OCI-LY3 (cell line): ENCODE measurements around the gene CCM2.
"Not testable (repeated sequence)": the region's sequence is repeated elsewhere in the genome, so short reads cannot be mapped to it uniquely, and the experiment has no call there.

Experiments used
- H2AFZ ChIP-seq: fragments of 200-600, 300-600 bp; shearing (Covaris generic); 2 replicates; pipeline ENCODE4 v1.6.0; 2014; ENCODE audit warnings: antibody characterized with exemption, low read depth, low read length
- H3K27ac ChIP-seq: fragments of 200-600, 300-600 bp; sonication (generic); 2 replicates; pipeline ENCODE4 v1.5.1; 2014; ENCODE audit warnings: mild to moderate bottlenecking, low read length, moderate library complexity, mixed read lengths
- H3K27me3 ChIP-seq: fragments of 200-600, 300-600 bp; sonication (generic); 2 replicates; pipeline ENCODE4 v1.6.1; 2014; ENCODE audit warnings: low read depth, low read length, mixed read lengths
- H3K36me3 ChIP-seq: fragments of 200-600, 300-600 bp; sonication (generic); replicated peaks from 2 replicates; pipeline ENCODE3; 2014; ENCODE audit warnings: low read depth, low read length, mixed read lengths
- H3K4me1 ChIP-seq: fragments of 300-600, 200-600 bp; sonication (generic); 2 replicates; pipeline ENCODE4 v1.6.1; 2014; ENCODE audit warnings: low read length, mixed read lengths
- H3K4me2 ChIP-seq: fragments of 200-600, 300-600 bp; sonication (generic); 2 replicates; pipeline ENCODE4 v1.6.1; 2014; ENCODE audit warnings: low read length, mixed read lengths
- H3K4me3 ChIP-seq: fragments of 300-600, 200-600 bp; sonication (generic); 2 replicates; pipeline ENCODE4 v1.5.1; 2014; ENCODE audit warnings: antibody characterized with exemption, mild to moderate bottlenecking, low read length, moderate library complexity
- H3K79me2 ChIP-seq: fragments of 300-600, 200-600 bp; shearing (Covaris generic); 2 replicates; pipeline ENCODE4 v1.6.1; 2014; ENCODE audit warnings: mild to moderate bottlenecking, low read length, mixed read lengths
- H3K9ac ChIP-seq: fragments of 300-600, 200-600 bp; shearing (Covaris generic); 2 replicates; pipeline ENCODE4 v1.6.0; 2014; ENCODE audit warnings: mild to moderate bottlenecking, low read length, moderate library complexity
- H3K9me3 ChIP-seq: fragments of 200-600, 300-600 bp; shearing (Covaris generic); 2 replicates; pipeline ENCODE4 v1.6.1; 2014; ENCODE audit warnings: low read length, mixed read lengths; ENCODE audit not compliant: insufficient read depth
- H4K20me1 ChIP-seq: fragments of 200-600, 300-600 bp; sonication (generic); 2 replicates; pipeline ENCODE4 v1.6.1; 2016; ENCODE audit warnings: low read length, mixed read lengths; ENCODE audit not compliant: insufficient read depth
- EZH2phosphoT487 ChIP-seq: fragments of 200-600 bp; shearing (Covaris generic); IDR thresholded peaks from 2 replicates; pipeline ENCODE4 v1.6.1; 2018; ENCODE audit warnings: antibody characterized with exemption, mixed run types, low read depth
- TF ChIP-seq, protein P1 (sequence below): fragments of 200-600, 300-600 bp; sonication (generic); IDR thresholded peaks from 2 replicates; pipeline ENCODE4 v1.5.1; 2014; ENCODE audit warnings: antibody characterized with exemption, low read length, low read depth

The CCM2 gene

DNA sequence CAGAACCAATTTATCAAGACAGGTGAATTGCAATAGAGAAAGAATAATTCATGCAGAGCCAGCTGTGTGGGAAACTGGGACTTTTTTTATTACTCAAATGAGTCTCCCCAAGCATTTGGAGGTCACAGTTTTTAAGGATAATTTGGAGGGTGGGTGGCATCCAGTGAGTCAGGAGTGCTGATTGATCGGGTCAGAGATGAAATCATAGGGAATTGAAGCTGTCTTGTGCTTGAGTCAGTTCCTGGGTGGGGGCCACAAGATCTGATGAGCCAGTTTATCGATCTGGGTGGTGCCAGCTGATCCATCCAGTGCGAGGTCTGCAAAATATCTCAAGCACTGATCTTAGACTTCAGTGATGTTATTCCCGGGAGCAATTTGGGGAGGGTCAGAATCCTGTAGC, 11.3 kb upstream of the CCM2 start:
- Histone ChIP-seq H3K4me3 (no peak overlapping the region), H3K27ac (no peak overlapping the region), H4K20me1 (peaks cover 18% of the 10 kb centered on the region), H3K4me2 (no peak overlapping the region), H3K4me1 (peaks cover 21% of the 10 kb centered on the region), H3K9me3 (no peaks in the 10 kb centered on the region), H3K27me3 (no peaks in the 10 kb centered on the region), H2AFZ (no peak overlapping the region), H3K79me2 (peaks cover 34% of the 10 kb centered on the region), H3K36me3 (peaks cover 25% of the 10 kb centered on the region), H3K9ac (no peak overlapping the region)
- TF ChIP-seq, protein P1, sequence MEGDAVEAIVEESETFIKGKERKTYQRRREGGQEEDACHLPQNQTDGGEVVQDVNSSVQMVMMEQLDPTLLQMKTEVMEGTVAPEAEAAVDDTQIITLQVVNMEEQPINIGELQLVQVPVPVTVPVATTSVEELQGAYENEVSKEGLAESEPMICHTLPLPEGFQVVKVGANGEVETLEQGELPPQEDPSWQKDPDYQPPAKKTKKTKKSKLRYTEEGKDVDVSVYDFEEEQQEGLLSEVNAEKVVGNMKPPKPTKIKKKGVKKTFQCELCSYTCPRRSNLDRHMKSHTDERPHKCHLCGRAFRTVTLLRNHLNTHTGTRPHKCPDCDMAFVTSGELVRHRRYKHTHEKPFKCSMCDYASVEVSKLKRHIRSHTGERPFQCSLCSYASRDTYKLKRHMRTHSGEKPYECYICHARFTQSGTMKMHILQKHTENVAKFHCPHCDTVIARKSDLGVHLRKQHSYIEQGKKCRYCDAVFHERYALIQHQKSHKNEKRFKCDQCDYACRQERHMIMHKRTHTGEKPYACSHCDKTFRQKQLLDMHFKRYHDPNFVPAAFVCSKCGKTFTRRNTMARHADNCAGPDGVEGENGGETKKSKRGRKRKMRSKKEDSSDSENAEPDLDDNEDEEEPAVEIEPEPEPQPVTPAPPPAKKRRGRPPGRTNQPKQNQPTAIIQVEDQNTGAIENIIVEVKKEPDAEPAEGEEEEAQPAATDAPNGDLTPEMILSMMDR = no peak
- no peak for TF ChIP-seq EZH2phosphoT487

DNA sequence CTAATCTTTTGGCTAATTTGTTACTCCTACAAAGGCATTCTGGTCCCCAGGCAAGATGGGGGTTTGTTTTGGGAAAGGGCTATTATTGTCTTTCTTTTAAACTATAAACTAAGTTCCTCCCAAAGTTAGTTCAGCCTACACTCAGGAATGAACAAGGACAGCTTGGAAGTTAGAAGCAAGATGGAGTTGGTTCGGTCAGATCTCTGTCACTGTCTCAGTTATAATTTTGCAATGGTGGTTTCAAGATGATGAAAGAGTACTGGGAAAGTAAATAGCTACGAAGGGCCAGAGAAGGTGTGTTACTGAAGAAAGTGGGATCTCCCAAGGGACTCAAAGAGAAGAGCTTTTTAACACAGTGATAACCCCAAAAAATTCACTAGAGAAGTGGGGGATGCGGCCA, 10.9 kb upstream of the CCM2 start:
- Histone ChIP-seq H3K4me3 (no peak overlapping the region), H2AFZ (no peak overlapping the region), H3K79me2 (peaks cover 30% of the 10 kb centered on the region), H3K9me3 (peaks cover 2% of the 10 kb centered on the region; the same call in 1 of the 2 replicates), H4K20me1 (peaks cover 13% of the 10 kb centered on the region), H3K27ac (no peak overlapping the region), H3K4me1 (peaks cover 19% of the 10 kb centered on the region), H3K4me2 (no peak overlapping the region), H3K9ac (no peak overlapping the region), H3K36me3 (peaks cover 22% of the 10 kb centered on the region), H3K27me3 (no peaks in the 10 kb centered on the region)
- TF ChIP-seq, protein P1 = no peak
- TF ChIP-seq EZH2phosphoT487 = no peak

DNA sequence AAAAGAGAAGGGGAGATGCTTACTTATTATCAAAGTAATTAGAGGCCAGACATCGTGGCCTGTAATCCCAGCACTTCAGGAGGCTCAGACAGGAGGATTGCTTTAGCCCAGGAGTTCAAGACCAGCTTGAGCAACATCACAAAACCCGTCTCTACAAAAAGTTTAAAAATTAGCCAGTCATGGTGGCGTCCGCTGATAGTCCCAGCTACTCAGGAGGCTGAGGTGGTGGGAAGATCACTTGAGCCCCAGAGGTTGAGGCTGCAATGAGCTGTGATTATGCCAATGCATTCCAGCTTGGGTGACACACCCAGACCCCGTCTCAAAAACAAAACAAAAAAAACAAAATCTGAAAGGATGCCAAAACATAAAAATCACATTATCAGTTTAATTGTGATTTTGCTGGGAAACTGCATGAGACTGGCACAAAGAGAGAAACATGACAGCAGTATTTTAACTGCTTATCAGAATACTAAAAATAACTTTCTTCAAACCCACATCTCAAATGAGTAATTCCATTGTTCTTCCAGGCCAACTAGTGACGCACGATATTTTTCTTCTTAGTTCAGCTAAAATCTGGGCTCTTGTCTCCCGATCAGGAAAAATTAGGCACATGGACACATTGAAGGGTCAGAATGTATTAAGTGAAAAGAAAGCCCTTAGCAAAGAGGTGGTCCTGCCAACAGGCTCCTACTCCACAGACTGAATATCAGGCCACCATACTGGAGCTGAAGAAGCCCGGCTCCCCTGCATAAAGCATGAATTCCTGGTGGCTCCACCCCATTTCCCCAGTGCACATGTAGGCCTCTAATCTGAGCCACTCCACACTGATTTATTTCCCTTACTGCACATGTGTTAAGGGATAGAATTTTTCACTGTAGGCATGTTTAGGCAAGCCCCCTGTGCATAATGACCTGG, 9.6 kb upstream of the CCM2 start:
- H4K20me1 ChIP-seq = peaks cover under 1% of the 10 kb centered on the region
- peaks cover 19% of the 10 kb centered on the region for H3K4me1 ChIP-seq
- no peak overlapping the region for H3K4me2 ChIP-seq
- peaks cover 9% of the 10 kb centered on the region for H3K9me3 ChIP-seq
- H2AFZ ChIP-seq = no peak overlapping the region
- peaks cover 18% of the 10 kb centered on the region for H3K79me2 ChIP-seq
- peaks cover 13% of the 10 kb centered on the region for H3K36me3 ChIP-seq
- no peak overlapping the region for H3K9ac ChIP-seq
- TF ChIP-seq, protein P1 = no peak
- no peak for TF ChIP-seq EZH2phosphoT487
- H3K4me3 ChIP-seq = no peak overlapping the region
- no peaks in the 10 kb centered on the region for H3K27me3 ChIP-seq
- no peak overlapping the region for H3K27ac ChIP-seq

DNA sequence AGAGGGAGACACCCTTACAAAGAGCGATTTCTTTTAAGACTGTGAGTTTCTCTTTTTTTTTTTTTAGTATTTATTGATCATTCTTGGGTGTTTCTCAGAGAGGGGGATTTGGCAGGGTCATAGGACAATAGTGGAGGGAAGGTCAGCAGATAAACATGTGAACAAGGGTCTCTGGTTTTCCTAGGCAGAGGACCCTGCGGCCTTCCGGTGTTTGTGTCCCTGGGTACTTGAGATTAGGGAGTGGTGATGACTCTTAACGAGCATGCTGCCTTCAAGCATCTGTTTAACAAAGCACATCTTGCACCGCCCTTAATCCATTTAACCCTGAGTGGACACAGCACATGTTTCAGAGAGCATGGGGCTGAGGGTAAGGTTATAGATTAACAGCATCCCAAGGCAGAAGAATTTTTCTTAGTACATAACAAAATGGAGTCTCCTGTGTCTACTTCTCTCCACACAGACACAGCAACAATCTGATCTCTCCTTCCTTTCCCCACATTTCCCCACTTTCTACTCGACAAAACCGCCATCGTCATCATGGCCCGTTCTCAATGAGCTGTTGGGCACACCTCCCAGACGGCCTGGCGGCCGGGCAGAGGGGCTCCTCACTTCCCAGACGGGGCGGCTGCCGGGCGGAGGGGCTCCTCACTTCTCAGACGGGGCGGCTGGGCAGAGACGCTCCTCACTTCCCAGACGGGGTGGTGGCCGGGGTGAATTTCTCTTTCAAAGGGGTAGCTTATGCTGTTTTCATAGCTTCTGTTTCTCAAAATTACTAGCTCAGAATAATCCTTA, 7.8 kb upstream of the CCM2 start:
- H3K9me3 ChIP-seq, H3K27ac ChIP-seq, H3K9ac ChIP-seq, H4K20me1 ChIP-seq, H3K27me3 ChIP-seq, H3K4me3 ChIP-seq, H3K79me2 ChIP-seq, H3K4me2 ChIP-seq, H2AFZ ChIP-seq, H3K36me3 ChIP-seq: not testable (repeated sequence)
- H3K4me1 ChIP-seq = peaks cover 31% of the 10 kb centered on the region
